Karpas-422 (cell line): ENCODE results near the gene PRKCZ. TPM values are rescaled to one million over a fixed set of nuclear protein-coding genes. Genes with fewer than 3 reads are reported as not detected.

Experiments
- DNase-seq: peaks from one replicate; pipeline ENCODE4 v3.0.0-alpha.2; 2015
- H2AFZ ChIP-seq: fragments of 200-600 bp; sonication (generic); 2 replicates; pipeline ENCODE4 v1.6.1; 2014; ENCODE audit warnings: antibody characterized with exemption, low read length, mixed read lengths
- H3K27ac ChIP-seq: fragments of 200-600 bp; sonication (generic); 2 replicates; pipeline ENCODE4 v1.5.1; 2014; ENCODE audit warnings: mild to moderate bottlenecking, low read length, moderate library complexity
- H3K27me3 ChIP-seq: fragments of 200-600 bp; sonication (generic); 2 replicates; pipeline ENCODE4 v1.6.1; 2014; ENCODE audit warnings: low read length, mixed read lengths
- H3K36me3 ChIP-seq: fragments of 200-600 bp; sonication (generic); 2 replicates; pipeline ENCODE4 v1.6.1; 2014; ENCODE audit warnings: low read length, mixed read lengths; ENCODE audit not compliant: insufficient read depth
- H3K4me1 ChIP-seq: fragments of 200-600 bp; sonication (generic); 2 replicates; pipeline ENCODE4 v1.6.1; 2014; ENCODE audit warnings: mild to moderate bottlenecking, low read length, mixed read lengths
- H3K4me2 ChIP-seq: fragments of 200-600 bp; sonication (generic); 2 replicates; pipeline ENCODE4 v1.6.1; 2014; ENCODE audit warnings: low read length, low read depth, mild to moderate bottlenecking; ENCODE audit not compliant: poor library complexity, severe bottlenecking
- H3K4me3 ChIP-seq: fragments of 200-600 bp; sonication (generic); 2 replicates; pipeline ENCODE4 v1.5.1; 2014; ENCODE audit warnings: mild to moderate bottlenecking, antibody characterized with exemption, low read length, mixed read lengths
- H3K79me2 ChIP-seq: fragments of 200-600 bp; sonication (generic); 2 replicates; pipeline ENCODE4 v1.6.1; 2014; ENCODE audit warnings: mild to moderate bottlenecking, low read length, mixed read lengths
- H3K9ac ChIP-seq: fragments of 200-600 bp; sonication (generic); 2 replicates; pipeline ENCODE4 v1.6.0; 2014; ENCODE audit warnings: low read length
- H3K9me2 ChIP-seq: fragments of 200-600 bp; sonication (generic), shearing (Covaris generic); replicated peaks from 2 replicates; pipeline ENCODE4 v1.6.0; 2014; ENCODE audit warnings: mild to moderate bottlenecking, low read length, moderate library complexity; ENCODE audit not compliant: insufficient read depth
- H3K9me3 ChIP-seq: fragments of 300-700, 200-600 bp; sonication (generic); 2 replicates; pipeline ENCODE4 v1.6.1; 2014; ENCODE audit warnings: low read length, mixed read lengths
- H4K20me1 ChIP-seq: fragments of 200-600 bp; sonication (generic); 2 replicates; pipeline ENCODE4 v1.6.1; 2014; ENCODE audit warnings: mild to moderate bottlenecking, antibody characterized with exemption, low read length, low read depth; ENCODE audit not compliant: insufficient read depth
- total RNA-seq: library from RNA; depleted of rRNA; stranded (reverse); fragments of >200 nt; shearing (Covaris generic); gene quantifications from 2 replicates; pipeline ENCODE4 v1.2.3, GENCODE V29; 2014; ENCODE audit warnings: low replicate concordance

Gene PRKCZ
- total RNA-seq, 1 experiment from 2014 or later, result not detected

GRCh38 chr1:2072109-2072806, 22.0 kb downstream of the PRKCZ start:
- Histone ChIP-seq H3K27ac (no peak overlapping the region), H3K4me1 (no peaks in the 10 kb centered on the region), H3K4me3 (no peak overlapping the region), H3K79me2 (no peaks in the 10 kb centered on the region), H4K20me1 (no peaks in the 10 kb centered on the region), H3K9me3 (no peaks in the 10 kb centered on the region), H3K4me2 (no peak overlapping the region), H3K36me3 (no peaks in the 10 kb centered on the region), H2AFZ (no peak overlapping the region), H3K9me2 (no peaks in the 10 kb centered on the region), H3K9ac (no peak overlapping the region), H3K27me3 (no peaks in the 10 kb centered on the region)
- DNase-seq, result no peak

- Histone ChIP-seq H2AFZ (no peak overlapping the region), H3K27me3 (no peaks in the 10 kb centered on the region), H3K79me2 (no peaks in the 10 kb centered on the region), H3K4me2 (no peak overlapping the region), H3K9me3 (no peaks in the 10 kb centered on the region), H3K4me1 (no peaks in the 10 kb centered on the region), H3K27ac (no peak overlapping the region), H4K20me1 (no peaks in the 10 kb centered on the region), H3K36me3 (no peaks in the 10 kb centered on the region), H3K9ac (no peak overlapping the region), H3K9me2 (no peaks in the 10 kb centered on the region), H3K4me3 (no peak overlapping the region)
- DNase-seq, result no peak
Measured at GRCh38 chr1:2072891-2073290, 22.7 kb downstream of the PRKCZ start.

DNA sequence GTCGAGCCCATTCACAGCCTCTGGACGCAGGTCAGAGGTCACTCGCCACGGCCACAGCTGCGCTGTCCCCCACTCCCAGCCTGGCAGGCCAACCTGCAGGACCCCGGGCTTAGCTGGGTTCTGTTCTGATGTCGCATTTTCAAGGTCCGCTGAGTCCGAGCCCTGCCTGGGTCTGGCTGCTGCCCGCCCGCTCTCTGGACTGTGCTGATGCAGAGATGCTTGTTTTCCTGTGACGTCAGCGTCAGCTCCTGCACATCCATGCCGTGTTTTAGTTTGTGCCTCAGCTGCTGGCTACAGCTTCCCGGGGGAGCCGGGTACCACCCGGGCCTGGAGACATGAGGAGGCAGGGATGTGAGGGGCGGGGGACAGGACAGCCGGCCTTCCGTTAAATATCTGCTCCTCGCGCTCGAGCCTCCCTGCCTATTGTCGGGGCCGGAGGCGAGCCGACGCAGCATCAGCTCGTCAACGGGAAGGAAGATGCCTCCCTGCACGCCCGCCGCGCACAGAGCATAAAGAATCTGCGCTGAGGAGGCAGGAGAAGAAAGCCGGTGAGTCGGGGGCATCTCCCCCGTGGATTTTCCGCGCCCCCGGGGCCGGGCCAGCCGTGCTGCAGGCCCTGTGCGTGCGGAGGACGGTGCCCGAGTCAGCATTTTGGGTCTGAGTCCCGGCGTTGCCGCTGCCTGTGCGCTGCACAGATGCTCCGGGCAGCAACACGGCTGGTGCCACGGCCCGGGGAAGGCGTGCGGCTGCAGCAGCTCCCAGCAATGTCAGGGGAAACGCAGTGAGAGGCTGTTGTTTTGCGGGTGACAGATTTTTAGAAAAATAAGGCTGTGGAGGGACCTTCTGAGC, 23.4 kb downstream of the PRKCZ start:
- H3K27me3 ChIP-seq, result no peaks in the 10 kb centered on the region
- H3K4me1 ChIP-seq, result no peaks in the 10 kb centered on the region
- H3K36me3 ChIP-seq, result no peaks in the 10 kb centered on the region
- H3K4me3 ChIP-seq, result no peak overlapping the region
- H3K9me3 ChIP-seq, result no peaks in the 10 kb centered on the region
- H3K79me2 ChIP-seq, result no peaks in the 10 kb centered on the region
- no peak overlapping the region for H3K27ac ChIP-seq
- H3K9me2 ChIP-seq, result no peaks in the 10 kb centered on the region
- no peaks in the 10 kb centered on the region for H4K20me1 ChIP-seq
- DNase-seq, result no peak
- H2AFZ ChIP-seq, result no peak overlapping the region
- no peak overlapping the region for H3K9ac ChIP-seq
- H3K4me2 ChIP-seq, result no peak overlapping the region

GRCh38 chr1:2074396-2074795, 24.2 kb downstream of the PRKCZ start:
- no peaks in the 10 kb centered on the region for H3K9me3 ChIP-seq

GRCh38 chr1:2074944-2075740, 24.9 kb downstream of the PRKCZ start:
- Histone ChIP-seq H3K4me2 (no peak overlapping the region), H3K9ac (no peak overlapping the region), H3K4me3 (no peak overlapping the region), H3K79me2 (no peaks in the 10 kb centered on the region), H3K9me3 (no peaks in the 10 kb centered on the region), H4K20me1 (no peaks in the 10 kb centered on the region), H3K27me3 (no peaks in the 10 kb centered on the region), H2AFZ (no peak overlapping the region), H3K9me2 (no peaks in the 10 kb centered on the region), H3K4me1 (no peaks in the 10 kb centered on the region), H3K36me3 (no peaks in the 10 kb centered on the region), H3K27ac (no peak overlapping the region)
- no peak for DNase-seq

More at GRCh38 chr1:2074396-2074795, 24.2 kb downstream of the PRKCZ start:
- no peaks in the 10 kb centered on the region for H3K79me2 ChIP-seq
- no peaks in the 10 kb centered on the region for H3K36me3 ChIP-seq
- H4K20me1 ChIP-seq, result no peaks in the 10 kb centered on the region
- no peak for DNase-seq
- H3K27me3 ChIP-seq, result no peaks in the 10 kb centered on the region
- no peaks in the 10 kb centered on the region for H3K4me1 ChIP-seq
- no peak overlapping the region for H3K27ac ChIP-seq
- H3K9ac ChIP-seq, result no peak overlapping the region
- no peak overlapping the region for H2AFZ ChIP-seq
- H3K9me2 ChIP-seq, result no peaks in the 10 kb centered on the region
- H3K4me3 ChIP-seq, result no peak overlapping the region
- H3K4me2 ChIP-seq, result no peak overlapping the region

- no peak overlapping the region for H3K4me2 ChIP-seq
- H4K20me1 ChIP-seq, result no peaks in the 10 kb centered on the region
Measured at GRCh38 chr1:2076826-2077225, 26.6 kb downstream of the PRKCZ start.

GRCh38 chr1:2078170-2078569, 28.0 kb downstream of the PRKCZ start:
- Histone ChIP-seq H3K79me2 (no peaks in the 10 kb centered on the region), H4K20me1 (no peaks in the 10 kb centered on the region), H3K9me2 (no peaks in the 10 kb centered on the region), H3K4me2 (no peak overlapping the region), H2AFZ (no peak overlapping the region), H3K9ac (no peak overlapping the region), H3K27me3 (no peaks in the 10 kb centered on the region), H3K9me3 (no peaks in the 10 kb centered on the region), H3K27ac (no peak overlapping the region), H3K4me3 (no peak overlapping the region), H3K36me3 (no peaks in the 10 kb centered on the region), H3K4me1 (no peaks in the 10 kb centered on the region)
- DNase-seq, result no peak

More at GRCh38 chr1:2076826-2077225, 26.6 kb downstream of the PRKCZ start:
- Histone ChIP-seq H3K27me3 (no peaks in the 10 kb centered on the region), H3K27ac (no peak overlapping the region), H3K9me3 (no peaks in the 10 kb centered on the region), H3K4me3 (no peak overlapping the region), H3K79me2 (no peaks in the 10 kb centered on the region), H2AFZ (no peak overlapping the region), H3K9ac (no peak overlapping the region), H3K4me1 (no peaks in the 10 kb centered on the region), H3K36me3 (no peaks in the 10 kb centered on the region), H3K9me2 (no peaks in the 10 kb centered on the region)
- no peak for DNase-seq
